A673 (cell line): ENCODE results near the gene ATP6V0C. TPM values are rescaled to one million over a fixed set of nuclear protein-coding genes. Genes with fewer than 3 reads are reported as not detected.

Experiments
- BruUV-seq: library from RNA; stranded (reverse); fragments of 400-500 nt; replicated peaks from 2 replicates; lab custom pipeline; 2021; lab: Mats Ljungman, UMichigan
- CTCF ChIA-PET: fragments of 300-600 bp; sonication (Branson Sonifier 250); formaldehyde crosslinking; loops from one replicate; lab custom pipeline; 2022; ENCODE audit warnings: antibody characterized with exemption; lab: Charles Lee
- POLR2A ChIA-PET: fragments of 300-600 bp; sonication (Branson Sonifier 250); formaldehyde crosslinking; loops from one replicate; lab custom pipeline; 2022; ENCODE audit warnings: antibody characterized with exemption; ENCODE audit not compliant: low non-redundant PET; lab: Charles Lee
- DNase-seq: peaks from one replicate; pipeline ENCODE4 v3.0.0-alpha.2; 2015; ENCODE audit warnings: low spot score
- H3K27ac ChIP-seq: fragments of 200-600 bp; sonication (generic); 2 replicates; pipeline ENCODE4 v1.5.1; 2016; ENCODE audit warnings: mixed run types, low read depth, mild to moderate bottlenecking, mixed read lengths, antibody characterized with exemption, low read length; ENCODE audit not compliant: poor library complexity, severe bottlenecking
- H3K27me3 ChIP-seq: fragments of 200-600 bp; sonication (generic); replicated peaks from 2 replicates; pipeline ENCODE4 v1.6.1; 2017; ENCODE audit warnings: mixed run types, low read depth, mild to moderate bottlenecking, mixed read lengths, antibody characterized with exemption, low read length; ENCODE audit not compliant: insufficient read depth, poor library complexity
- H3K36me3 ChIP-seq: fragments of 200-600 bp; sonication (generic); 2 replicates; pipeline ENCODE4 v1.6.1; 2016; ENCODE audit warnings: mixed run types, mild to moderate bottlenecking, mixed read lengths, antibody characterized with exemption, low read length; ENCODE audit not compliant: insufficient read depth, poor library complexity, severe bottlenecking
- H3K4me1 ChIP-seq: fragments of 200-600 bp; sonication (generic); 2 replicates; pipeline ENCODE4 v1.6.1; 2017; ENCODE audit warnings: mixed run types, mild to moderate bottlenecking, mixed read lengths, antibody characterized with exemption, low read length; ENCODE audit not compliant: insufficient read depth, poor library complexity, severe bottlenecking
- H3K4me3 ChIP-seq: fragments of 200-600 bp; sonication (generic); 2 replicates; pipeline ENCODE4 v1.5.1; 2016; ENCODE audit warnings: low read depth, mixed run types, mild to moderate bottlenecking, mixed read lengths, low read length; ENCODE audit not compliant: poor library complexity, severe bottlenecking
- H3K9me3 ChIP-seq: fragments of 200-600 bp; sonication (generic); 2 replicates; pipeline ENCODE4 v1.6.1; 2016; ENCODE audit warnings: mixed run types, low read depth, mild to moderate bottlenecking, mixed read lengths, antibody characterized with exemption, low read length; ENCODE audit not compliant: poor library complexity, severe bottlenecking
- CTCF ChIP-seq: fragments of 300-800, 200-600 bp; sonication (generic); conservative IDR thresholded peaks from 2 replicates; pipeline ENCODE4 v1.5.1; 2017; ENCODE audit warnings: low read depth, mild to moderate bottlenecking, antibody characterized with exemption, low read length, moderate library complexity, mixed read lengths
- EZH2 ChIP-seq: fragments of 200-600 bp; sonication (generic); IDR thresholded peaks from 2 replicates; pipeline ENCODE4 v1.6.1; 2017; ENCODE audit warnings: borderline replicate concordance, low read depth, mild to moderate bottlenecking, mixed read lengths, antibody characterized with exemption, low read length; ENCODE audit not compliant: poor library complexity, severe bottlenecking
- intact Hi-C: fragments of 100-400 bp; cut with micrococcal nuclease; formaldehyde crosslinking; loops from one replicate; pipeline ENCODE4 v1.10.0; 2022; ENCODE audit not compliant: unreplicated experiment
- total RNA-seq: library from RNA; stranded (reverse); gene quantifications from 2 replicates; pipeline ENCODE4 v1.2.3, GENCODE V29; 2021

Gene ATP6V0C
- total RNA-seq, 1 experiment from 2014 or later: 252 TPM

DNA sequence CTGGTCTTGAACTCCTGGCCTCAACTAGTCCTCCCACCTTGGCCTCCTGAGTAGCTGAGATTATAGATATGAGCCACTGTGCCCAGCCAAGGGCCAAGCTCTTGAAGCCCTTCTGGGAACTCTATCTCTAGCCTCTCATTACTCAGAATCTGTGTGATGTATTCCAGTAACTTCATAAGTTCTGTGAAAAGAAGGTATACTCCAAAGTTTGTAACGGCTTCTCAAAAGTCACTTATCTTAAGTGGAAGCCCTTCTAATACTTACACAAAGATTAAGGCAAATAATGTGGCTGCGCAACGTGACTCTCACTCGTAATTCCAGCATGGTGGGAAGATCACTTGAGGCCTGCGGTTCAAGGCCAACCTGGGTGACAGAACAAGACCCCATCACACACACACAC, 19.1 kb upstream of the ATP6V0C start:
- ChIA-PET CTCF (no interaction called here), POLR2A (no interaction called here)
- no peak overlapping the region for H3K27ac ChIP-seq
- TF ChIP-seq CTCF (no peak), EZH2 (no peak)
- DNase-seq: no peak
- H3K36me3 ChIP-seq: no peaks in the 10 kb centered on the region
- no peaks in the 10 kb centered on the region for H3K9me3 ChIP-seq
- BruUV-seq: no TSS peak
- H3K4me3 ChIP-seq: no peak overlapping the region
- no peaks in the 10 kb centered on the region for H3K27me3 ChIP-seq
- H3K4me1 ChIP-seq: no peaks in the 10 kb centered on the region
- intact Hi-C loops: no loop called here

DNA sequence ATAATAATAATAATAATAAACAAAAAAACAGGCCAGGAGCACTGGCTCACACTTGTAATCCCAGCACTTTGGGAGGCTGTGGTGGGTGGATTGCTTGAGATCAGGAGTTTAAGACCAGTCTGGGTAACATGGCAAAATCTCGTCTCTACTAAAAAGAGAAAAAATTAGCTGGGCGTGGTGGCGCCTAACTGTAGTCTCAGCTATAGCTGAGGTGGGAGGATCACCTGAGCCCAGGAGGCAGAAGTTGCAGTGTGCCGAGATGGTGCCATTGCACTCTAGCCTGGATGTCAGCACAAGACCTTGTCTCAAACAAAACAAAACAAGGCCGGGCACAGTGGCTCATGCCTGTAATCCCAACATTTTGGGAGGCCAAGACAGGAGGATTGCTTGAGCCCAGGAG, 18.7 kb upstream of the ATP6V0C start:
- BruUV-seq: no TSS peak
- H3K27me3 ChIP-seq: no peaks in the 10 kb centered on the region
- intact Hi-C loops: no loop called here
- no peaks in the 10 kb centered on the region for H3K36me3 ChIP-seq
- no peak overlapping the region for H3K27ac ChIP-seq
- DNase-seq: no peak
- no peaks in the 10 kb centered on the region for H3K9me3 ChIP-seq
- no peak for TF ChIP-seq CTCF
- no peak for TF ChIP-seq EZH2
- no peak overlapping the region for H3K4me3 ChIP-seq
- ChIA-PET CTCF (no interaction called here), POLR2A (no interaction called here)
- H3K4me1 ChIP-seq: no peaks in the 10 kb centered on the region

GRCh38 chr16:2496223-2497115, 17.3 kb upstream of the ATP6V0C start:
- Histone ChIP-seq H3K4me3 (no peak overlapping the region), H3K36me3 (no peaks in the 10 kb centered on the region), H3K27ac (no peak overlapping the region), H3K27me3 (no peaks in the 10 kb centered on the region), H3K9me3 (no peaks in the 10 kb centered on the region), H3K4me1 (peaks cover 5% of the 10 kb centered on the region)
- intact Hi-C loops: no loop called here
- ChIA-PET CTCF (no interaction called here), POLR2A (no interaction called here)
- TF ChIP-seq EZH2 (no peak), CTCF (no peak)
- no TSS peak for BruUV-seq
- no peak for DNase-seq
